ENCODE results near the gene EVX1. TPM values are rescaled to one million over a fixed set of nuclear protein-coding genes. Genes with fewer than 3 reads are reported as not detected.

Gene EVX1
- total and polyA plus RNA-seq, 10 donors = not detected

GRCh38 chr7:27271384-27271783, 28.8 kb downstream of the EVX1 start:
- H3K36me3 ChIP-seq = no peaks in the 10 kb centered on the region
- peaks cover 0 to 23% (median 0%) of the 10 kb centered on the region in 7 donors for H3K27me3 ChIP-seq (replicated peaks in 1 of 7)
- H3K27ac ChIP-seq = no peak overlapping the region
- H3K4me1 ChIP-seq = no peaks in the 10 kb centered on the region
- intact Hi-C loops (cut with DNase I; ENCODE audit: low total_unique reads) = no loop called here
- 89 to 100% (median 91%) methylated on average over 1 of the region's 1 CpG for WGBS, 5 donors
- H3K4me3 ChIP-seq = no peak overlapping the region
- no peak for TF ChIP-seq POLR2A (IDR thresholded peaks at IDR 0.05)
- TF ChIP-seq, protein P1, sequence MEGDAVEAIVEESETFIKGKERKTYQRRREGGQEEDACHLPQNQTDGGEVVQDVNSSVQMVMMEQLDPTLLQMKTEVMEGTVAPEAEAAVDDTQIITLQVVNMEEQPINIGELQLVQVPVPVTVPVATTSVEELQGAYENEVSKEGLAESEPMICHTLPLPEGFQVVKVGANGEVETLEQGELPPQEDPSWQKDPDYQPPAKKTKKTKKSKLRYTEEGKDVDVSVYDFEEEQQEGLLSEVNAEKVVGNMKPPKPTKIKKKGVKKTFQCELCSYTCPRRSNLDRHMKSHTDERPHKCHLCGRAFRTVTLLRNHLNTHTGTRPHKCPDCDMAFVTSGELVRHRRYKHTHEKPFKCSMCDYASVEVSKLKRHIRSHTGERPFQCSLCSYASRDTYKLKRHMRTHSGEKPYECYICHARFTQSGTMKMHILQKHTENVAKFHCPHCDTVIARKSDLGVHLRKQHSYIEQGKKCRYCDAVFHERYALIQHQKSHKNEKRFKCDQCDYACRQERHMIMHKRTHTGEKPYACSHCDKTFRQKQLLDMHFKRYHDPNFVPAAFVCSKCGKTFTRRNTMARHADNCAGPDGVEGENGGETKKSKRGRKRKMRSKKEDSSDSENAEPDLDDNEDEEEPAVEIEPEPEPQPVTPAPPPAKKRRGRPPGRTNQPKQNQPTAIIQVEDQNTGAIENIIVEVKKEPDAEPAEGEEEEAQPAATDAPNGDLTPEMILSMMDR (IDR thresholded peaks at IDR 0.05 in 8 of 11, conservative IDR thresholded peaks at IDR 0.05 in 3 of 11) = no peak
- no peak for TF ChIP-seq POLR2AphosphoS5 (IDR thresholded peaks at IDR 0.05)
- peaks cover 0 to 31% (median 29%) of the 10 kb centered on the region in 8 donors for H3K9me3 ChIP-seq
- no peak for DNase-seq

- no peak for TF ChIP-seq POLR2A (IDR thresholded peaks at IDR 0.05)
- TF ChIP-seq, protein P1 (IDR thresholded peaks at IDR 0.05 in 8 of 11, conservative IDR thresholded peaks at IDR 0.05 in 3 of 11) = no peak
- TF ChIP-seq POLR2AphosphoS5 (IDR thresholded peaks at IDR 0.05) = no peak
- Histone ChIP-seq H3K4me3 (no peak overlapping the region), H3K4me1 (no peaks in the 10 kb centered on the region), H3K36me3 (no peaks in the 10 kb centered on the region), H3K27me3 (replicated peaks in 1 of 7) (peaks cover 0 to 33% (median 0%) of the 10 kb centered on the region in 7 donors), H3K27ac (no peak overlapping the region), H3K9me3 (peaks cover 0 to 18% (median 14%) of the 10 kb centered on the region in 8 donors)
- intact Hi-C loops (cut with DNase I; ENCODE audit: low total_unique reads) = no loop called here
- no peak for DNase-seq
- 57 to 80% (median 76%) methylated on average over 2 of the region's 2 CpGs for WGBS, 5 donors
Measured at GRCh38 chr7:27277628-27278027, 35.0 kb downstream of the EVX1 start.

DNA sequence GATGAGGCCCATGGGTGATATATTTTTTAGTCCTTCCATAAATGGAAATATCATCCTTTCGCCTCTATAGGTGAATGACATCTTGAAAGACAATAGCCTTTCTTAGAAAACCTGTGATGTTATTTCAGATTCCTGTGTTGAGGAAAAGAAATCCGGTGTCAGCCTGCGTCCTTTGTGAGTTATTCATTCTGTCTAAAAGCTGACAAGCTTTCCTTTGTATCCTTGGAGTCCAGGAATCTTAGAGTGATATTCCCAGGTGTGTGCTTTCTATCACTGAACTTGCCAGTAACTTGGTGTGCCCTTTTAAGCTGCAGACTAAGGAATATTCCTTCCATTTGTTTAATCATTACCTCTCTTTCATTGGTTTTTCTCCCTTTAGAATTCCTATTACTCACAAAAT, 41.0 kb downstream of the EVX1 start:
- H3K27ac ChIP-seq = no peak overlapping the region
- no peaks in the 10 kb centered on the region for H3K36me3 ChIP-seq
- intact Hi-C loops (cut with DNase I; ENCODE audit: low total_unique reads) = no loop called here
- H3K9me3 ChIP-seq = no peaks in the 10 kb centered on the region
- no peak for DNase-seq
- peaks cover 0 to 38% (median 0%) of the 10 kb centered on the region in 7 donors for H3K27me3 ChIP-seq (replicated peaks in 1 of 7)
- no peaks in the 10 kb centered on the region for H3K4me1 ChIP-seq
- no peak for TF ChIP-seq POLR2AphosphoS5 (IDR thresholded peaks at IDR 0.05)
- TF ChIP-seq POLR2A (IDR thresholded peaks at IDR 0.05) = no peak
- TF ChIP-seq, protein P1 (IDR thresholded peaks at IDR 0.05 in 8 of 11, conservative IDR thresholded peaks at IDR 0.05 in 3 of 11) = no peak
- WGBS, 5 donors = 81 to 87% (median 85%) methylated on average over 3 of the region's 3 CpGs
- no peak overlapping the region for H3K4me3 ChIP-seq

- 76 to 89% (median 83%) methylated on average over 2 of the region's 2 CpGs for WGBS, 5 donors
- no peak for DNase-seq
- Histone ChIP-seq H3K36me3 (no peaks in the 10 kb centered on the region), H3K4me1 (no peaks in the 10 kb centered on the region), H3K27me3 (replicated peaks in 1 of 7) (peaks cover 0 to 12% (median 0%) of the 10 kb centered on the region in 7 donors), H3K4me3 (no peak overlapping the region), H3K27ac (no peak overlapping the region), H3K9me3 (peaks cover 0 to 5% (median 0%) of the 10 kb centered on the region in 8 donors)
- TF ChIP-seq POLR2AphosphoS5 (IDR thresholded peaks at IDR 0.05) (no peak), POLR2A (IDR thresholded peaks at IDR 0.05) (no peak)
- TF ChIP-seq, protein P1 (IDR thresholded peaks at IDR 0.05 in 8 of 11, conservative IDR thresholded peaks at IDR 0.05 in 3 of 11) = no peak
- intact Hi-C loops (cut with DNase I; ENCODE audit: low total_unique reads) = no loop called here
Measured at GRCh38 chr7:27295236-27295635, 52.6 kb downstream of the EVX1 start.

Data from spleen (tissue), 11 donors.